HG03442 (cell line): Measurements from ENCODE around the gene ERN2.
"Not testable (repeated sequence)": the region's sequence is repeated elsewhere in the genome, so short reads cannot be mapped to it uniquely, and the experiment has no call there.

ENCODE experiments used
- ATAC-seq: cut with Tn5 transposase; IDR thresholded peaks from one replicate; pipeline ENCODE4 v1.9.1; 2021; ENCODE audit warnings: mild to moderate bottlenecking, moderate library complexity; ENCODE audit not compliant: unreplicated experiment

The ERN2 gene

GRCh38 chr16:23722613-23723240 lies 9.7 kb upstream of the ERN2 start:
- not testable (repeated sequence) for ATAC-seq

GRCh38 chr16:23716484-23716883 lies 3.5 kb upstream of the ERN2 start:
- ATAC-seq = no peak

- ATAC-seq = no peak
Observed at GRCh38 chr16:23711785-23712184, 1.2 kb downstream of the ERN2 start.

- no peak for ATAC-seq
Observed at GRCh38 chr16:23710504-23710903, 2.5 kb downstream of the ERN2 start.

GRCh38 chr16:23710008-23710407 lies 3.0 kb downstream of the ERN2 start:
- ATAC-seq = no peak

GRCh38 chr16:23709536-23709935 lies 3.5 kb downstream of the ERN2 start:
- no peak for ATAC-seq

- no peak for ATAC-seq
Observed at GRCh38 chr16:23706439-23706838, 6.6 kb downstream of the ERN2 start.

GRCh38 chr16:23705517-23705902 lies 7.5 kb downstream of the ERN2 start:
- ATAC-seq = no peak

- ATAC-seq = no peak
Observed at GRCh38 chr16:23704772-23705516, 8.1 kb downstream of the ERN2 start.

- no peak for ATAC-seq
Observed at GRCh38 chr16:23702951-23703350, 10.1 kb downstream of the ERN2 start.

- no peak for ATAC-seq
Observed at GRCh38 chr16:23701045-23701444, 12.0 kb downstream of the ERN2 start.

GRCh38 chr16:23700509-23700908 lies 12.5 kb downstream of the ERN2 start:
- no peak for ATAC-seq

- no peak for ATAC-seq
Observed at GRCh38 chr16:23700093-23700492, 12.9 kb downstream of the ERN2 start.

- no peak for ATAC-seq
Observed at GRCh38 chr16:23699100-23699499, 13.9 kb downstream of the ERN2 start.

- no peak for ATAC-seq
Observed at GRCh38 chr16:23695756-23696155, 17.3 kb downstream of the ERN2 start.

GRCh38 chr16:23694644-23695373 lies 18.2 kb downstream of the ERN2 start:
- no peak for ATAC-seq

- no peak for ATAC-seq
Observed at GRCh38 chr16:23694265-23694643, 18.8 kb downstream of the ERN2 start.

GRCh38 chr16:23692190-23692837 lies 20.7 kb downstream of the ERN2 start:
- ATAC-seq = no peak

- ATAC-seq = no peak
Observed at GRCh38 chr16:23691483-23692189, 21.4 kb downstream of the ERN2 start.

- ATAC-seq = no peak
Observed at GRCh38 chr16:23690771-23691482, 22.1 kb downstream of the ERN2 start.
